Ishikawa (cell line): ENCODE results near the gene LEKR1.

Experiments used
- CEBPB ChIP-seq: IDR thresholded peaks from 2 replicates; pipeline ENCODE4 v1.6.1; 2012
- EGR1 ChIP-seq: IDR thresholded peaks from 2 replicates; pipeline ENCODE4 v1.6.1; 2012
- EP300 ChIP-seq: IDR thresholded peaks from 2 replicates; pipeline ENCODE4 v1.6.1; 2012; ENCODE audit warnings: borderline replicate concordance
- FOXM1 ChIP-seq: IDR thresholded peaks from 2 replicates; pipeline ENCODE4 v1.6.1; 2012; ENCODE audit warnings: low read depth, borderline replicate concordance
- NFIC ChIP-seq: IDR thresholded peaks from 2 replicates; pipeline ENCODE4 v1.6.1; 2012
- RAD21 ChIP-seq: IDR thresholded peaks from 2 replicates; pipeline ENCODE4 v1.6.1; 2012; ENCODE audit warnings: low read depth
- TAF1 ChIP-seq: IDR thresholded peaks from 2 replicates; pipeline ENCODE4 v1.6.1; 2012; ENCODE audit warnings: low read depth, mild to moderate bottlenecking
- TCF12 ChIP-seq: IDR thresholded peaks from 2 replicates; pipeline ENCODE4 v1.6.1; 2012; ENCODE audit warnings: low read depth
- YY1 ChIP-seq: IDR thresholded peaks from 2 replicates; pipeline ENCODE4 v1.6.1; 2012; ENCODE audit warnings: low read depth
- TF ChIP-seq, protein P1 (sequence below): IDR thresholded peaks from 2 replicates; pipeline ENCODE4 v1.6.1; 2012
- TF ChIP-seq, protein P2 (sequence below): IDR thresholded peaks from 2 replicates; pipeline ENCODE4 v1.6.1; 2012
- TF ChIP-seq, protein P3 (sequence below): IDR thresholded peaks from 2 replicates; pipeline ENCODE4 v1.6.1; 2012; ENCODE audit warnings: low read depth, mild to moderate bottlenecking

DNA sequence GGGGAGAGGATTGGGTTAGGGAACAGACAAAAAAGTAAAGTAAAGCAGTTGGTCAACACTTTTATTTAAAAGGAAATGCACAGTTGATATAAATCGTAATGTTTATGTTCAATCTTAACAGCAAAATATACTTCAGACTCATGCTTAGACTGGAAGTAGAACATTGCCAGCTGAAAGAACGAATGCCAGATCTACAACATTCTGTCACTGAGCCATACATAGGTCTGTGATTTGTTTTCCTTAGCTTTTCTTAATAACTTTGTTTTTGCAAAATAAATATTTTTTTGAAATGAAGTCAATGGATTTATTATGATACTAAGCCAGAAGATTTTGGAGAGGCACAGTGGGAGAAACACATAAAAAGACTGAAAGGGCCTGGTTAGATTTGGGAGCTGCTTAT lies 62.0 kb downstream of the LEKR1 start:
- TF ChIP-seq, protein P1, sequence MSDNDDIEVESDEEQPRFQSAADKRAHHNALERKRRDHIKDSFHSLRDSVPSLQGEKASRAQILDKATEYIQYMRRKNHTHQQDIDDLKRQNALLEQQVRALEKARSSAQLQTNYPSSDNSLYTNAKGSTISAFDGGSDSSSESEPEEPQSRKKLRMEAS: no peak
- no peak for TF ChIP-seq EP300
- TF ChIP-seq, protein P2, sequence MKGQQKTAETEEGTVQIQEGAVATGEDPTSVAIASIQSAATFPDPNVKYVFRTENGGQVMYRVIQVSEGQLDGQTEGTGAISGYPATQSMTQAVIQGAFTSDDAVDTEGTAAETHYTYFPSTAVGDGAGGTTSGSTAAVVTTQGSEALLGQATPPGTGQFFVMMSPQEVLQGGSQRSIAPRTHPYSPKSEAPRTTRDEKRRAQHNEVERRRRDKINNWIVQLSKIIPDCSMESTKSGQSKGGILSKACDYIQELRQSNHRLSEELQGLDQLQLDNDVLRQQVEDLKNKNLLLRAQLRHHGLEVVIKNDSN: no peak
- TF ChIP-seq CEBPB: no peak
- TF ChIP-seq YY1: no peak
- no peak for TF ChIP-seq RAD21
- no peak for TF ChIP-seq TCF12
- no peak for TF ChIP-seq EGR1
- TF ChIP-seq, protein P3, sequence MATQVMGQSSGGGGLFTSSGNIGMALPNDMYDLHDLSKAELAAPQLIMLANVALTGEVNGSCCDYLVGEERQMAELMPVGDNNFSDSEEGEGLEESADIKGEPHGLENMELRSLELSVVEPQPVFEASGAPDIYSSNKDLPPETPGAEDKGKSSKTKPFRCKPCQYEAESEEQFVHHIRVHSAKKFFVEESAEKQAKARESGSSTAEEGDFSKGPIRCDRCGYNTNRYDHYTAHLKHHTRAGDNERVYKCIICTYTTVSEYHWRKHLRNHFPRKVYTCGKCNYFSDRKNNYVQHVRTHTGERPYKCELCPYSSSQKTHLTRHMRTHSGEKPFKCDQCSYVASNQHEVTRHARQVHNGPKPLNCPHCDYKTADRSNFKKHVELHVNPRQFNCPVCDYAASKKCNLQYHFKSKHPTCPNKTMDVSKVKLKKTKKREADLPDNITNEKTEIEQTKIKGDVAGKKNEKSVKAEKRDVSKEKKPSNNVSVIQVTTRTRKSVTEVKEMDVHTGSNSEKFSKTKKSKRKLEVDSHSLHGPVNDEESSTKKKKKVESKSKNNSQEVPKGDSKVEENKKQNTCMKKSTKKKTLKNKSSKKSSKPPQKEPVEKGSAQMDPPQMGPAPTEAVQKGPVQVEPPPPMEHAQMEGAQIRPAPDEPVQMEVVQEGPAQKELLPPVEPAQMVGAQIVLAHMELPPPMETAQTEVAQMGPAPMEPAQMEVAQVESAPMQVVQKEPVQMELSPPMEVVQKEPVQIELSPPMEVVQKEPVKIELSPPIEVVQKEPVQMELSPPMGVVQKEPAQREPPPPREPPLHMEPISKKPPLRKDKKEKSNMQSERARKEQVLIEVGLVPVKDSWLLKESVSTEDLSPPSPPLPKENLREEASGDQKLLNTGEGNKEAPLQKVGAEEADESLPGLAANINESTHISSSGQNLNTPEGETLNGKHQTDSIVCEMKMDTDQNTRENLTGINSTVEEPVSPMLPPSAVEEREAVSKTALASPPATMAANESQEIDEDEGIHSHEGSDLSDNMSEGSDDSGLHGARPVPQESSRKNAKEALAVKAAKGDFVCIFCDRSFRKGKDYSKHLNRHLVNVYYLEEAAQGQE: no peak
- no peak for TF ChIP-seq FOXM1
- no peak for TF ChIP-seq TAF1
- no peak for TF ChIP-seq NFIC
